HFFc6 (cell line): ENCODE data around the gene RARRES1. TPM values are rescaled to one million over a fixed set of nuclear protein-coding genes. Genes with fewer than 3 reads are reported as not detected.

Source experiments
- DNase-seq: peaks from one replicate; pipeline ENCODE4 v3.0.0-alpha.2; 2018
- H3K27ac Mint-ChIP-seq: 2 replicates; pipeline ENCODE4 v1.8.0; 2020; ENCODE audit warnings: mild to moderate bottlenecking, mixed read lengths
- H3K27me3 Mint-ChIP-seq: 2 replicates; pipeline ENCODE4 v1.8.0; 2021; ENCODE audit warnings: mild to moderate bottlenecking, moderate library complexity, mixed read lengths; ENCODE audit not compliant: insufficient read depth
- H3K36me3 Mint-ChIP-seq: 2 replicates; pipeline ENCODE4 v1.8.0; 2021; ENCODE audit warnings: low read depth, mixed read lengths
- H3K4me1 Mint-ChIP-seq: 2 replicates; pipeline ENCODE4 v1.8.0; 2020; ENCODE audit warnings: low read depth, mixed read lengths
- H3K4me3 Mint-ChIP-seq: 2 replicates; pipeline ENCODE4 v1.8.0; 2020; ENCODE audit warnings: mild to moderate bottlenecking, moderate library complexity, mixed read lengths
- H3K9me3 Mint-ChIP-seq: 2 replicates; pipeline ENCODE4 v1.8.0; 2020; ENCODE audit warnings: mild to moderate bottlenecking, mixed read lengths
- CTCF ChIP-seq: fragments of 200-600 bp; sonication (generic); IDR thresholded peaks from 2 replicates; pipeline ENCODE4 v1.5.0; 2021; ENCODE audit warnings: antibody characterized with exemption, mild to moderate bottlenecking
- total RNA-seq, 6 experiments: library from RNA; stranded (reverse); fragmentation: NEBNext Ultra II Directional; extraction: Animal tissue kit (Norgen Biotek cat#: 25700); gene quantifications; 2 replicates in 1 of 6; 3 replicates in 5 of 6; pipeline ENCODE4 v1.2.3, GENCODE V29; 2021

RARRES1 gene
- total RNA-seq, 6 experiments from 2014 or later = 0.51 to 1.3 (median 0.77) TPM; not detected in 1

GRCh38 chr3:158776531-158776930, 44.3 kb upstream of the RARRES1 start:
- DNase-seq = no peak
- Mint-ChIP-seq H3K36me3 (peaks cover 7% of the 10 kb centered on the region), H3K4me3 (no peak overlapping the region), H3K27ac (no peak overlapping the region), H3K9me3 (no peaks in the 10 kb centered on the region), H3K27me3 (no peaks in the 10 kb centered on the region; the same call in none of the 2 replicates), H3K4me1 (peaks cover 20% of the 10 kb centered on the region)
- TF ChIP-seq CTCF = no peak

GRCh38 chr3:158775426-158776410, 43.5 kb upstream of the RARRES1 start:
- peaks cover 7% of the 10 kb centered on the region for H3K36me3 Mint-ChIP-seq
- H3K9me3 Mint-ChIP-seq = no peaks in the 10 kb centered on the region
- TF ChIP-seq CTCF = no peak
- H3K4me1 Mint-ChIP-seq = peaks cover 21% of the 10 kb centered on the region
- DNase-seq = no peak
- no peaks in the 10 kb centered on the region; the same call in none of the 2 replicates for H3K27me3 Mint-ChIP-seq
- no peak overlapping the region for H3K27ac Mint-ChIP-seq
- H3K4me3 Mint-ChIP-seq = no peak overlapping the region

GRCh38 chr3:158774965-158775364, 42.7 kb upstream of the RARRES1 start:
- no peak for TF ChIP-seq CTCF

GRCh38 chr3:158773845-158774830, 41.9 kb upstream of the RARRES1 start:
- H3K4me1 Mint-ChIP-seq = peaks cover 36% of the 10 kb centered on the region
- no peaks in the 10 kb centered on the region; the same call in none of the 2 replicates for H3K27me3 Mint-ChIP-seq
- H3K4me3 Mint-ChIP-seq = no peak overlapping the region
- H3K27ac Mint-ChIP-seq = no peak overlapping the region
- TF ChIP-seq CTCF = no peak
- no peak for DNase-seq
- H3K9me3 Mint-ChIP-seq = no peaks in the 10 kb centered on the region
- peaks cover 7% of the 10 kb centered on the region for H3K36me3 Mint-ChIP-seq

More at GRCh38 chr3:158774965-158775364, 42.7 kb upstream of the RARRES1 start:
- Mint-ChIP-seq H3K27me3 (no peaks in the 10 kb centered on the region; the same call in none of the 2 replicates), H3K27ac (no peak overlapping the region), H3K36me3 (peaks cover 7% of the 10 kb centered on the region), H3K9me3 (no peaks in the 10 kb centered on the region), H3K4me3 (no peak overlapping the region), H3K4me1 (peaks cover 28% of the 10 kb centered on the region)
- DNase-seq = no peak

GRCh38 chr3:158773166-158773565, 40.9 kb upstream of the RARRES1 start:
- Mint-ChIP-seq H3K27ac (no peak overlapping the region), H3K4me3 (no peak overlapping the region), H3K4me1 (peaks cover 41% of the 10 kb centered on the region), H3K27me3 (no peaks in the 10 kb centered on the region; the same call in 1 of the 2 replicates), H3K36me3 (peaks cover 7% of the 10 kb centered on the region), H3K9me3 (no peaks in the 10 kb centered on the region)
- no peak for DNase-seq
- TF ChIP-seq CTCF = no peak
